K562 (cell line): ENCODE data around the gene DYSF. TPM values are rescaled to one million over a fixed set of nuclear protein-coding genes. Genes with fewer than 3 reads are reported as not detected.

Experiments
- ATAC-seq: fragments of 200-7000 bp; cut with Tn5 transposase; 3 replicates; pipeline ENCODE4 v1.9.1; 2020; ENCODE audit warnings: moderate library complexity
- BruUV-seq: library from RNA; stranded (reverse); fragments of 400-500 nt; replicated peaks from 2 replicates; lab custom pipeline; 2021; lab: Mats Ljungman, UMichigan
- CTCF ChIA-PET: fragments of 300-600 bp; formaldehyde crosslinking; extraction: SDS; loops from one replicate; lab custom pipeline; 2021; ENCODE audit warnings: low intra/inter-chr PET ratio; lab: Yijun Ruan, JAX
- POLR2A ChIA-PET: fragments of 300-600, 350-650 bp; sonication (Branson Sonifier 250); formaldehyde crosslinking; extraction: SDS; loops from one replicate; lab custom pipeline; 2021; ENCODE audit warnings: antibody characterized with exemption, inconsistent platforms; lab: Yijun Ruan, JAX
- DNase-seq, 4 experiments: peaks; one replicate each; pipeline versions ENCODE4 v3.0.0 to v3.0.0-alpha.2; 2011 to 2018; ENCODE audit warnings: low spot score in 3 of 4, mixed read lengths in 3 of 4; ENCODE audit errors: extremely low read depth in 1 of 4
- FAIRE-seq: peaks from 2 replicates; lab custom pipeline; 2011; peaks lifted over from hg19 to GRCh38; lab: Jason Lieb, UNC
- H2AFZ ChIP-seq: 2 replicates; pipeline ENCODE4 v1.6.0; 2011; ENCODE audit warnings: low read depth, low read length, control low read depth, inconsistent platforms
- H3K27ac ChIP-seq: fragments of 200-600 bp; 3 replicates; pipeline ENCODE4 v1.8.0; 2011; ENCODE audit warnings: low read depth, mild to moderate bottlenecking, control low read depth, inconsistent platforms, low read length, moderate library complexity, mixed read lengths; ENCODE audit errors: extremely low read depth
- H3K27me3 ChIP-seq, 2 experiments: fragments of 300-600 bp in 1 of 2; 2 replicates in 1 of 2; 3 replicates in 1 of 2; pipeline versions ENCODE4 v1.6.0 to v1.8.0; 2011; ENCODE audit warnings: inconsistent platforms in 2 of 2, low read length in 2 of 2, mild to moderate bottlenecking in 1 of 2, mixed read lengths in 1 of 2, moderate library complexity in 1 of 2; ENCODE audit not compliant: control insufficient read depth in 2 of 2, insufficient read depth in 2 of 2
- H3K36me3 ChIP-seq: fragments of 300-600 bp; 3 replicates; pipeline ENCODE4 v1.8.0; 2011; ENCODE audit warnings: mild to moderate bottlenecking, low read length, inconsistent platforms; ENCODE audit not compliant: control insufficient read depth, insufficient read depth
- H3K4me1 ChIP-seq, 2 experiments: fragments of 200-600 bp in 1 of 2; replicated peaks in 1 of 2; 2 replicates in 1 of 2; 3 replicates in 1 of 2; pipeline versions ENCODE4 v1.5.1 to v1.8.0; 2011; ENCODE audit warnings: inconsistent platforms in 2 of 2, low read length in 2 of 2, mild to moderate bottlenecking in 1 of 2, mixed read lengths in 1 of 2, moderate library complexity in 1 of 2; ENCODE audit not compliant: control insufficient read depth in 2 of 2, insufficient read depth in 2 of 2
- H3K4me2 ChIP-seq: 2 replicates; pipeline ENCODE4 v1.6.1; 2011; ENCODE audit warnings: low read length, control low read depth, inconsistent platforms, mixed read lengths; ENCODE audit not compliant: insufficient read depth
- H3K4me3 ChIP-seq: fragments of 200-600 bp; sonication (generic), shearing (Covaris generic); 2 replicates; pipeline ENCODE4 v1.5.1; 2016; ENCODE audit warnings: control low read depth, inconsistent platforms
- H3K79me2 ChIP-seq: fragments of 200-600 bp; 3 replicates; pipeline ENCODE4 v1.8.0; 2011; ENCODE audit warnings: low read length, inconsistent platforms; ENCODE audit not compliant: control insufficient read depth, insufficient read depth
- H3K9ac ChIP-seq, 2 experiments: 2 replicates each; pipeline versions ENCODE4 v1.6.0 to v1.6.1; 2011; ENCODE audit warnings: low read depth in 2 of 2, low read length in 2 of 2, control low read depth in 1 of 2, inconsistent platforms in 1 of 2, mild to moderate bottlenecking in 1 of 2, mixed read lengths in 1 of 2; ENCODE audit not compliant: insufficient read depth in 1 of 2
- H3K9me1 ChIP-seq: one replicate; pipeline ENCODE4 v1.6.0; 2011; ENCODE audit warnings: inconsistent platforms, mild to moderate bottlenecking, low read length, moderate library complexity; ENCODE audit not compliant: control insufficient read depth, insufficient read depth
- H3K9me3 ChIP-seq: replicated peaks from 2 replicates; pipeline ENCODE4 v1.5.1; 2011; ENCODE audit warnings: low read depth, low read length, inconsistent platforms; ENCODE audit not compliant: control insufficient read depth, insufficient read depth
- H4K20me1 ChIP-seq: replicated peaks from 2 replicates; pipeline ENCODE4 v1.6.1; 2011; ENCODE audit warnings: low read length, inconsistent platforms, mixed read lengths; ENCODE audit not compliant: control insufficient read depth, insufficient read depth
- CBFA2T3 ChIP-seq: fragments of 450-650 bp; IDR thresholded peaks from 2 replicates; pipeline ENCODE4 v1.6.1; 2017
- FOXJ3 ChIP-seq: sonication (generic); formaldehyde crosslinking; IDR thresholded peaks from 2 replicates; pipeline ENCODE4 v1.4.0; 2020; ENCODE audit warnings: mild to moderate bottlenecking, missing genetic modification reagents
- MED1 ChIP-seq: sonication (generic); formaldehyde crosslinking; IDR thresholded peaks from 2 replicates; pipeline ENCODE4 v1.8.1; 2023; ENCODE audit warnings: missing genetic modification reagents, borderline replicate concordance
- PML ChIP-seq: IDR thresholded peaks from 2 replicates; pipeline ENCODE4 v1.6.1; 2012; ENCODE audit warnings: low read length, inconsistent platforms
- SAFB2 ChIP-seq: fragments of 200-400 bp; formaldehyde crosslinking; IDR thresholded peaks from 2 replicates; pipeline ENCODE4 v1.6.1; 2018; ENCODE audit warnings: borderline replicate concordance, low read length, low read depth, moderate library complexity; ENCODE audit not compliant: severe bottlenecking
- SRF ChIP-seq, 2 experiments: fragments of 250-450, 450-650 bp in 1 of 2; sonication (Bioruptor Pico) in 1 of 2; sonication (generic) in 1 of 2; formaldehyde crosslinking; IDR thresholded peaks; 2 replicates each; pipeline versions ENCODE4 v1.5.0 to v1.5.1; 2020 to 2022; ENCODE audit warnings: mild to moderate bottlenecking in 1 of 2, missing genetic modification reagents in 1 of 2
- XRCC4 ChIP-seq: IDR thresholded peaks from one replicate; pipeline ENCODE4 v1.6.1; 2011; ENCODE audit not compliant: insufficient read depth, insufficient read length; ENCODE audit errors: extremely low read depth
- ZNF121 ChIP-seq: sonication (generic); formaldehyde crosslinking; conservative IDR thresholded peaks from 2 replicates; pipeline ENCODE4 v1.8.0; 2022; ENCODE audit warnings: missing genetic modification reagents
- ZNF384 ChIP-seq: IDR thresholded peaks from 2 replicates; pipeline ENCODE4 v1.6.1; 2012; ENCODE audit warnings: low read depth, low read length, improper control_type of control experiment
- WGBS: fragments of 100-300 bp; shearing (Covaris generic); methylation state at CpG from one replicate; pipeline ENCODE4 v1.1.6; 2016; ENCODE audit warnings: low coverage, mixed read lengths; ENCODE audit not compliant: insufficient coverage; ENCODE audit errors: missing lambda C conversion rate; 5-methylcytosine and 5-hydroxymethylcytosine counted together
- in situ Hi-C: fragments of 300-500 bp; cut with MboI; formaldehyde crosslinking; loops from 4 replicates; pipeline ENCODE4 v1.15.0; 2018; ENCODE audit warnings: inconsistent platforms, mixed read lengths
- intact Hi-C: fragments of 100-400 bp; cut with micrococcal nuclease; formaldehyde crosslinking; loops from 2 replicates; pipeline ENCODE4 v1.14.2; 2022
- polyA plus RNA-seq, 8 experiments: library from polyadenylated mRNA; depleted of rRNA in 4 of 8; stranded (reverse) in 5 of 8; unstranded in 3 of 8; fragments of >200 nt; fragmentation: Nextera tagmentation in 2 of 8; fragmentation: Illumina TruSeq in 1 of 8; extraction: Ambion mirVana in 2 of 8; extraction: Trizol in 1 of 8; gene quantifications; 2 replicates each; pipeline versions ENCODE4 v1.2.1 to v1.2.3, GENCODE V29; 2011 to 2014; ENCODE audit warnings: inconsistent platforms in 1 of 8, missing spikeins in 1 of 8
- total RNA-seq, 7 experiments: library from RNA; depleted of rRNA in 6 of 7; stranded (reverse); fragments of >200 nt in 6 of 7; fragmentation: Illumina TruSeq in 2 of 7; extraction: Trizol in 2 of 7; gene quantifications; 2 replicates each; pipeline versions ENCODE4 v1.2.1 to v1.2.3, GENCODE V29; 2011 to 2021; ENCODE audit warnings: low replicate concordance in 1 of 7

The DYSF gene
- total and polyA plus RNA-seq, 9 of the 15 experiments (the other 6 are each of a cell fraction or from before 2014, with no cell fraction given) = 0.01 to 0.80 (median 0.29) TPM

- POLR2A ChIA-PET = interaction anchor here (1.2 kb wide), 1 partner anchor 13 kb away, joined by 5 read pairs; no protein-coding TSS in a partner anchor
- in situ Hi-C loops = no loop called here
- FAIRE-seq = no peak
- Histone ChIP-seq H3K4me3 (no peak overlapping the region), H3K36me3 (no peaks in the 10 kb centered on the region), H3K4me1 (no peaks in the 10 kb centered on the region), H3K9me3 (no peaks in the 10 kb centered on the region), H3K27ac (no peak overlapping the region), H3K9ac (no peak overlapping the region), H3K4me2 (no peak overlapping the region), H3K27me3 (peaks cover 17 to 65% of the 10 kb centered on the region in 2 experiments; a peak in 4 of 5 replicates), H3K9me1 (no peaks in the 10 kb centered on the region), H4K20me1 (peaks cover 9% of the 10 kb centered on the region; the same call in 1 of the 2 replicates), H2AFZ (no peak overlapping the region), H3K79me2 (no peaks in the 10 kb centered on the region)
- no peak for DNase-seq
- no peak for TF ChIP-seq MED1 (CRISPR knock-in tag)
- no peak for TF ChIP-seq FOXJ3 (CRISPR knock-in tag)
- no peak for TF ChIP-seq SRF (CRISPR knock-in tag; IDR thresholded peaks at IDR 0.05)
- TF ChIP-seq CBFA2T3 = no peak
- TF ChIP-seq ZNF384 = no peak
- no peak for TF ChIP-seq PML
- ATAC-seq = no peak
- CTCF ChIA-PET = no interaction called here
- WGBS = 0% methylated on average over 6 of the region's 6 CpGs
- intact Hi-C loops = no loop called here
- no TSS peak for BruUV-seq
Observed at GRCh38 chr2:71699428-71699827, 246.1 kb downstream of the DYSF start.

- in situ Hi-C loops (no loop called here), intact Hi-C loops (no loop called here)
- FAIRE-seq (no peak), ATAC-seq (no peak), DNase-seq (no peak)
- BruUV-seq = no TSS peak
- Histone ChIP-seq H4K20me1 (peaks cover 7% of the 10 kb centered on the region; the same call in 1 of the 2 replicates), H3K36me3 (no peaks in the 10 kb centered on the region), H3K9ac (no peak overlapping the region), H3K9me3 (no peaks in the 10 kb centered on the region), H3K27me3 (peaks cover 10 to 61% of the 10 kb centered on the region in 2 experiments; a peak in 4 of 5 replicates), H3K9me1 (no peaks in the 10 kb centered on the region), H3K4me3 (no peak overlapping the region), H2AFZ (no peak overlapping the region), H3K4me1 (no peaks in the 10 kb centered on the region), H3K27ac (no peak overlapping the region)
- 3% methylated on average over 11 of the region's 11 CpGs for WGBS
- ChIA-PET CTCF (no interaction called here), POLR2A (no interaction called here)
- TF ChIP-seq SAFB2 = no peak
- TF ChIP-seq ZNF121 (CRISPR knock-in tag) = no peak
- no peak for TF ChIP-seq XRCC4
- TF ChIP-seq, all 486 proteins: peak for 0
- H3K79me2 ChIP-seq = no peaks in the 10 kb centered on the region
- H3K4me2 ChIP-seq = no peak overlapping the region
Observed at GRCh38 chr2:71700041-71700657, 246.8 kb downstream of the DYSF start.
